Measurements from ENCODE around the gene SPINK8. TPM values are rescaled to one million over a fixed set of nuclear protein-coding genes. Genes with fewer than 3 reads are reported as not detected.
"Not testable (repeated sequence)": the region's sequence is repeated elsewhere in the genome, so short reads cannot be mapped to it uniquely, and the experiment has no call there.

The SPINK8 gene
- total RNA-seq, 2 experiments from 2014 or later = not detected

- Mint-ChIP-seq H3K27ac (no peak overlapping the region), H3K27me3 (no peaks in the 10 kb centered on the region), H3K9me3 (no peaks in the 10 kb centered on the region), H3K4me3 (no peak overlapping the region), H3K36me3 (ENCODE audit: low read depth) (peaks cover 2% of the 10 kb centered on the region), H3K4me1 (ENCODE audit: low read depth) (peaks cover 38% of the 10 kb centered on the region)
- H3K36me3 ChIP-seq (ENCODE audit: insufficient read depth, low read length) = peaks cover 2% of the 10 kb centered on the region
- DNase-seq (peak in 1 of 14 experiments; percentile 27), ATAC-seq (ENCODE audit: poor library complexity) (no peak)
- no peaks in the 10 kb centered on the region for H3K27me3 ChIP-seq (ENCODE audit: control insufficient read depth in 1 of 2, insufficient read depth in 2 of 2, low read length in 2 of 2)
- ChIA-PET POLR2A (interaction anchor here (0.8 to 1.3 kb wide), 2 partner anchors 162 to 285 kb away, joined by 3 read pairs; partner anchors contain the start of gene PFKFB4), CTCF (interaction anchor here (0.5 to 5.6 kb wide), 3 partner anchors 31 to 279 kb away, joined by 3 to 38 read pairs (median 4); no protein-coding TSS in a partner anchor)
- H3K4me3 ChIP-seq (ENCODE audit: low read length) = no peak overlapping the region
- H3K27ac ChIP-seq (ENCODE audit: low read depth in 1 of 2, low read length in 2 of 2) = no peak overlapping the region
- TF ChIP-seq CTCF (IDR thresholded peaks at IDR 0.05) = no peak
- no peaks in the 10 kb centered on the region for H3K9me3 ChIP-seq (ENCODE audit: control insufficient read depth in 1 of 2, insufficient read depth in 1 of 2, low read length in 2 of 2)
- intact Hi-C loops (cut with DNase I, micrococcal nuclease) = loop anchor here (2.0 to 5.0 kb wide), 2 partner anchors 230 to 277 kb away; partner anchors contain the start of gene SHISA5 (in 1 of the 2)
- H3K4me1 ChIP-seq (ENCODE audit: insufficient read depth, low read length) = peaks cover 32% of the 10 kb centered on the region
Observed at GRCh38 chr3:48271763-48272498, 61.5 kb downstream of the SPINK8 start.

GRCh38 chr3:48271223-48271622, 62.2 kb downstream of the SPINK8 start:
- H3K9me3 ChIP-seq (ENCODE audit: control insufficient read depth in 1 of 2, insufficient read depth in 1 of 2, low read length in 2 of 2); H3K27me3 Mint-ChIP-seq; DNase-seq; H3K4me3 Mint-ChIP-seq; H3K36me3 ChIP-seq (ENCODE audit: insufficient read depth, low read length); H3K36me3 Mint-ChIP-seq (ENCODE audit: low read depth); H3K4me3 ChIP-seq (ENCODE audit: low read length); H3K27ac ChIP-seq (ENCODE audit: low read depth in 1 of 2, low read length in 2 of 2); H3K27me3 ChIP-seq (ENCODE audit: control insufficient read depth in 1 of 2, insufficient read depth in 2 of 2, low read length in 2 of 2); ATAC-seq (ENCODE audit: poor library complexity); H3K27ac Mint-ChIP-seq; H3K9me3 Mint-ChIP-seq: not testable (repeated sequence)
- ChIA-PET CTCF (interaction anchor here (1.2 to 5.6 kb wide), 2 partner anchors 30 to 165 kb away, joined by 3 to 38 read pairs; no protein-coding TSS in a partner anchor), POLR2A (interaction anchor here (0.8 kb wide), 1 partner anchor 163 kb away, joined by 3 read pairs; no protein-coding TSS in a partner anchor)
- intact Hi-C loops (cut with DNase I, micrococcal nuclease) = loop anchor here in 1 of 2 experiments (5.0 kb wide), 1 partner anchor 231 kb away; the partner anchor contains the start of gene SHISA5
- peaks cover 32% of the 10 kb centered on the region for H3K4me1 ChIP-seq (ENCODE audit: insufficient read depth, low read length)
- H3K4me1 Mint-ChIP-seq (ENCODE audit: low read depth) = peaks cover 41% of the 10 kb centered on the region

- peaks cover 32% of the 10 kb centered on the region for H3K4me1 ChIP-seq (ENCODE audit: insufficient read depth, low read length)
- Mint-ChIP-seq H3K4me1 (ENCODE audit: low read depth) (peaks cover 41% of the 10 kb centered on the region), H3K27ac (peak overlapping the region; percentile 87), H3K9me3 (no peaks in the 10 kb centered on the region), H3K27me3 (no peaks in the 10 kb centered on the region), H3K36me3 (ENCODE audit: low read depth) (peaks cover 13% of the 10 kb centered on the region), H3K4me3 (no peak overlapping the region)
- ATAC-seq (ENCODE audit: poor library complexity) (no peak), DNase-seq (no peak)
- H3K27me3 ChIP-seq (ENCODE audit: control insufficient read depth in 1 of 2, insufficient read depth in 2 of 2, low read length in 2 of 2) = no peaks in the 10 kb centered on the region
- CTCF ChIA-PET = interaction anchor here (5.6 kb wide), 1 partner anchor 166 kb away, joined by 38 read pairs; no protein-coding TSS in a partner anchor
- H3K27ac ChIP-seq (ENCODE audit: low read depth in 1 of 2, low read length in 2 of 2) = no peak overlapping the region
- H3K4me3 ChIP-seq (ENCODE audit: low read length) = no peak overlapping the region
- H3K9me3 ChIP-seq (ENCODE audit: control insufficient read depth in 1 of 2, insufficient read depth in 1 of 2, low read length in 2 of 2) = no peaks in the 10 kb centered on the region
- H3K36me3 ChIP-seq (ENCODE audit: insufficient read depth, low read length) = peaks cover 12% of the 10 kb centered on the region
- POLR2A ChIA-PET = interaction anchor here (1.2 to 3.3 kb wide), 2 partner anchors 31 to 169 kb away, joined by 3 to 31 read pairs; partner anchors contain the start of genes CCDC51 and NME6
- TF ChIP-seq CTCF (IDR thresholded peaks at IDR 0.05) = no peak
- intact Hi-C loops (cut with DNase I, micrococcal nuclease) = loop anchor here in 1 of 2 experiments (5.0 kb wide), 1 partner anchor 232 kb away; the partner anchor contains the start of gene SHISA5
Observed at GRCh38 chr3:48270306-48270705, 63.2 kb downstream of the SPINK8 start.
